AG09319 (cell line): ENCODE results near the gene INTS14.

Experiments
- DNase-seq: peaks from one replicate; pipeline ENCODE4 v3.0.0-alpha.2; 2010; ENCODE audit warnings: low read depth; ENCODE audit errors: extremely low read depth
- TF ChIP-seq, protein P1 (sequence below): IDR thresholded peaks from 2 replicates; pipeline ENCODE4 v1.5.1; 2011; ENCODE audit warnings: low read depth, mild to moderate bottlenecking, inconsistent platforms, low read length, moderate library complexity

Gene INTS14

GRCh38 chr15:65631503-65631902 is 20.6 kb upstream of the INTS14 start:
- TF ChIP-seq, protein P1, sequence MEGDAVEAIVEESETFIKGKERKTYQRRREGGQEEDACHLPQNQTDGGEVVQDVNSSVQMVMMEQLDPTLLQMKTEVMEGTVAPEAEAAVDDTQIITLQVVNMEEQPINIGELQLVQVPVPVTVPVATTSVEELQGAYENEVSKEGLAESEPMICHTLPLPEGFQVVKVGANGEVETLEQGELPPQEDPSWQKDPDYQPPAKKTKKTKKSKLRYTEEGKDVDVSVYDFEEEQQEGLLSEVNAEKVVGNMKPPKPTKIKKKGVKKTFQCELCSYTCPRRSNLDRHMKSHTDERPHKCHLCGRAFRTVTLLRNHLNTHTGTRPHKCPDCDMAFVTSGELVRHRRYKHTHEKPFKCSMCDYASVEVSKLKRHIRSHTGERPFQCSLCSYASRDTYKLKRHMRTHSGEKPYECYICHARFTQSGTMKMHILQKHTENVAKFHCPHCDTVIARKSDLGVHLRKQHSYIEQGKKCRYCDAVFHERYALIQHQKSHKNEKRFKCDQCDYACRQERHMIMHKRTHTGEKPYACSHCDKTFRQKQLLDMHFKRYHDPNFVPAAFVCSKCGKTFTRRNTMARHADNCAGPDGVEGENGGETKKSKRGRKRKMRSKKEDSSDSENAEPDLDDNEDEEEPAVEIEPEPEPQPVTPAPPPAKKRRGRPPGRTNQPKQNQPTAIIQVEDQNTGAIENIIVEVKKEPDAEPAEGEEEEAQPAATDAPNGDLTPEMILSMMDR = no peak

DNA sequence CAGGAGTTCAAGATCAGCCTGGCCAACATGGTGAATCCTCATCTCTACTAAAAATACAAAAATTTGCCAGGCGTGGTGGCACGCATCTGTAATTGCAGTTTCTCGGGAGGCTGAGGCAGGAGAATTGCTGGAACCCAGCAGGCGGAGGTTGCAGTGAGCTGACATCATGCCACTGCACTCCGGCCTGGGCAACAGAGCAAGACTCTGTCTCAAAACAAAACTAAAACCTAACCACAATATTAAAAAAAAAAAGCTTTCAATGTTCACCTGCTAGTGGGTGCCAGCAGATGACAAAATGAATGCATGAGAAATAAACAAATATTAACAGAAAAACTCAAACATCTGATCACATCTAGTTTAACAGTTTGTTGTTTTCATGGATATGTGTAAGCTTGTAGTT is 19.8 kb upstream of the INTS14 start:
- no peak for DNase-seq
- TF ChIP-seq, protein P1 = no peak

More at GRCh38 chr15:65631503-65631902, 20.6 kb upstream of the INTS14 start:
- DNase-seq = no peak

DNA sequence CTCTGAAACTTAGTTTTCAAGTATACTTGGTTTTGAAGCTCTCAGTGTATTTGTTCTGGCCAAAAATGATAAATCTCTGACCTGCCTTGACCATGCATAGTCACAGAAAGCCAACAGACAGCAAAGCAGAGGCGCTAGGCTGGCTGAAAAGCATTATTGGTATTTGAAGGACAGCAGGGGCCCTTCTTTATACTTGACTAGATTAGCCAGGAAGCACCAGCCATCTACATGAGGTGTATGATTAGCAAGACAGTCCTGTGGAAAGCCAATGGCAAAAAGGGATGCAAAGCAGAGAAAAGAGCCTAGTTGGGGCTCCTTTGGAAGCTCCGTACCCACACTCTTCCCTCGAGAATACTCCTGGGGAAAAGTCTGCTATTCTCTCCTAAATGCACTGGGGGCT is 18.6 kb upstream of the INTS14 start:
- TF ChIP-seq, protein P1 = no peak
- no peak for DNase-seq

GRCh38 chr15:65626856-65627255 is 15.9 kb upstream of the INTS14 start:
- no peak for DNase-seq
- TF ChIP-seq, protein P1 = no peak

DNA sequence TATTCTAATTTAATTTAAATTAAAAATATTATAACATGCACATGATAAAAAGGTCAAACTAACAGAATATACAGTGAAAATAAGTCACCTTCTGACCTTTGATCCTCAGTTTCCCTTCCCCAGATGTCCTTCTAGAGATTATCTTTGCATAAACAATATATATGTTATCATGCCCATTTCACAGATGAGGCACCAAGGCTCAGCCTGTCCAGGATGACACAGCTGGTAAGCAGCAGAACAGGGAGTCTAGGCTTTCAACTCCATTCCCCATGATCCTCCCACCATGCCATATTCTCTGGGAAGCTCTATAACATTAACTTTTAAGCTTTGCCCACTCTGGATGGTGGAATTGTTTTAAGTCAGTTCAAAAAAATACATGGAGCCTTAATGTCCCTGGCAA is 12.2 kb upstream of the INTS14 start:
- no peak for DNase-seq
- TF ChIP-seq, protein P1 = no peak

- DNase-seq = no peak
- TF ChIP-seq, protein P1 = no peak
Observed at GRCh38 chr15:65621638-65622037, 10.7 kb upstream of the INTS14 start, which contains the start of gene SLC24A1. Gene SLC24A1, plus strand, starts transcription at chr15:65621938. Its CDS starts 2,143 bp downstream, at chr15:65624081.

- DNase-seq = no peak
- TF ChIP-seq, protein P1 = no peak
Observed at GRCh38 chr15:65620833-65621232, 9.9 kb upstream of the INTS14 start.
